ENCODE data around the gene HM13. TPM values are rescaled to one million over a fixed set of nuclear protein-coding genes. Genes with fewer than 3 reads are reported as not detected.

The HM13 gene
- total and polyA plus RNA-seq, 2 of the 4 experiments (the other 2 are of a cell fraction) = 53.2 to 203 TPM

DNA sequence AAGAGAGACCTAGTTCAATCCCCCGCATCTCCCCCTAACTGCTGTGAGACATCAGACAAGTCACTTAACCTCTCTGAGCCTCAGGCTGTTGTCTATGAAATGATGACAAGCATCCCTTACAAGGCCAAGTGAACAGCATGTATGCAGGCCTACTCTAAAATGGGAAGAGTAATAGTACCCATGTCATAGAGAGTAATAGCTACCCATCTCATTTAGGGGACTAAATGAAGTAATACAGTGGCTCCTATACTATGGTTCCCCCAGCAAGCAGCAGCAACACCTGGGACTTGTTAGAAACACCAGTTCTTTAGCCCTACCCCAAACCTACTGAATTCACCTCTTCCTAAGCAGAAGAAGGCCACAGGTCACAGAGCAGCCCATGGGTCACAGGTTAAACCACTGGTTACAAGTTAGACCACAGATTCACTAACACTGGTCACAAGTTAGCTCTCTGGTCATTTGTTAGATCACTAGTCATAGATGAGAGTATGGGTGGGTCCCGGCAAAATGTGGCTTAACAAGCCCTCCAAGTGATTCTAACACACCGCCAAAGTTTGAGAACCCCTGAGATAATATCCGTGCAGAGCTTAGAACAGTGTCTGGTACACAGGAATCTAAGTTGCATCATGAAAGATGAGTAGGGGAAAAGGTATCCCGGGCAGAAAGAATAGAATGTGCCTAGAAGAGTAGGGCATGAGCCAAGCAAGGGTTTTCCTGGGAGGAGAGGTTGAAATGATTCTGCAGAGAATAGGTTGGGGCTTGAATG, 40.7 kb upstream of the HM13 start (continued):
- TF ChIP-seq MXI1 (IDR thresholded peaks at IDR 0.05; ENCODE audit: borderline replicate concordance, low read depth, low read length) = no peak

- no peak overlapping the region for H4K91ac ChIP-seq (ENCODE audit: insufficient read depth, low read depth, low read length)
- no peak overlapping the region for H4K5ac ChIP-seq (ENCODE audit: low read depth, low read length)
- H4K20me1 ChIP-seq (ENCODE audit: insufficient read depth, low read length) = no peaks in the 10 kb centered on the region
- ChIA-PET POLR2A (ENCODE audit: unreplicated experiment) (no interaction called here), CTCF (no interaction called here)
- TF ChIP-seq RFX5 (IDR thresholded peaks at IDR 0.05; ENCODE audit: low read depth, low read length) (no peak), FOS (IDR thresholded peaks at IDR 0.05; ENCODE audit: low read depth, low read length) (no peak), CTCF (conservative IDR thresholded peaks at IDR 0.05; ENCODE audit: low read depth, low read length) (no peak), MAFK (IDR thresholded peaks at IDR 0.05; ENCODE audit: low read depth, low read length) (no peak), CHD1 (IDR thresholded peaks at IDR 0.05; ENCODE audit: low read depth, low read length) (no peak), SMC3 (IDR thresholded peaks at IDR 0.05; ENCODE audit: low read depth, low read length) (no peak), POLR2A (IDR thresholded peaks at IDR 0.05; ENCODE audit: low read depth, low read length) (no peak), RAD21 (IDR thresholded peaks at IDR 0.05; ENCODE audit: low read length) (no peak), NFE2L2 (IDR thresholded peaks at IDR 0.05; ENCODE audit: low read depth, low read length) (no peak)
- TF ChIP-seq, protein P1, sequence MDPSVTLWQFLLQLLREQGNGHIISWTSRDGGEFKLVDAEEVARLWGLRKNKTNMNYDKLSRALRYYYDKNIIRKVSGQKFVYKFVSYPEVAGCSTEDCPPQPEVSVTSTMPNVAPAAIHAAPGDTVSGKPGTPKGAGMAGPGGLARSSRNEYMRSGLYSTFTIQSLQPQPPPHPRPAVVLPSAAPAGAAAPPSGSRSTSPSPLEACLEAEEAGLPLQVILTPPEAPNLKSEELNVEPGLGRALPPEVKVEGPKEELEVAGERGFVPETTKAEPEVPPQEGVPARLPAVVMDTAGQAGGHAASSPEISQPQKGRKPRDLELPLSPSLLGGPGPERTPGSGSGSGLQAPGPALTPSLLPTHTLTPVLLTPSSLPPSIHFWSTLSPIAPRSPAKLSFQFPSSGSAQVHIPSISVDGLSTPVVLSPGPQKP (IDR thresholded peaks at IDR 0.05; ENCODE audit: borderline replicate concordance, low read depth, low read length) = no peak
- H2BK120ac ChIP-seq (ENCODE audit: low read depth, low read length) = no peak overlapping the region
- H3K9ac ChIP-seq (ENCODE audit: low read depth, low read length) = no peak overlapping the region
- H2AFZ ChIP-seq (replicated peaks; ENCODE audit: low read length, poor library complexity) = no peak overlapping the region
- H2BK5ac ChIP-seq (ENCODE audit: low read depth, low read length, poor library complexity, severe bottlenecking) = no peak overlapping the region
- no peak overlapping the region for H3K14ac ChIP-seq (replicated peaks; ENCODE audit: low read depth, low read length)
- H3K4ac ChIP-seq (ENCODE audit: low read depth, low read length) = no peak overlapping the region
- no peaks in the 10 kb centered on the region for H3K36me3 ChIP-seq (ENCODE audit: control insufficient read depth, insufficient read depth, low read length)
- H3K23ac ChIP-seq (ENCODE audit: low read depth, low read length) = no peak overlapping the region
- intact Hi-C loops (cut with micrococcal nuclease) = no loop called here
- H3K4me2 ChIP-seq (ENCODE audit: low read depth, low read length) = no peak overlapping the region
- no peak overlapping the region for H2AK5ac ChIP-seq (ENCODE audit: low read depth, low read length)
- no peak overlapping the region for H4K8ac ChIP-seq (ENCODE audit: low read depth in 2 of 2, low read length in 2 of 2)
- WGBS, 2 experiments (ENCODE audit: extremely low coverage in 2 of 2, insufficient read length in 1 of 2) = no CpG with 5 or more reads among the region's 2 CpGs
- H2AK9ac ChIP-seq (replicated peaks; ENCODE audit: low read depth, low read length, poor library complexity) = no peak overlapping the region
- ATAC-seq (ENCODE audit: low read depth) (no peak), DNase-seq (no peak)
- in situ Hi-C loops (cut with MboI; ENCODE audit: low sequenced_read_pairs) = no loop called here
- no TSS peak for BruUV-seq (replicated peaks)
- H3K9me3 ChIP-seq (ENCODE audit: control insufficient read depth, insufficient read depth, low read length) = no peaks in the 10 kb centered on the region
- H3K9me1 ChIP-seq (ENCODE audit: insufficient read depth, low read length) = no peaks in the 10 kb centered on the region
- H3K79me1 ChIP-seq (ENCODE audit: low read depth in 1 of 2, low read length in 2 of 2) = no peaks in the 10 kb centered on the region
- dilution Hi-C loops (cut with HindIII; ENCODE audit: low sequenced_read_pairs, unreplicated experiment) = no loop called here
- no peaks in the 10 kb centered on the region for H3K4me1 ChIP-seq (ENCODE audit: control insufficient read depth, insufficient read depth, low read length)
- H3K56ac ChIP-seq (ENCODE audit: extremely low read depth, insufficient read depth, low read length) = no peak overlapping the region
- H3K4me3 ChIP-seq (ENCODE audit: insufficient read depth, low read depth, low read length) = no peak overlapping the region
- H3K18ac ChIP-seq (ENCODE audit: low read depth, low read length) = no peak overlapping the region
- no peak overlapping the region for H3K27ac ChIP-seq (ENCODE audit: insufficient read depth, low read length)
- no peak overlapping the region for H2BK20ac ChIP-seq (ENCODE audit: low read depth, low read length)
- H3K27me3 ChIP-seq (ENCODE audit: control insufficient read depth, insufficient read depth, low read length) = peaks cover 32% of the 10 kb centered on the region
- H2BK15ac ChIP-seq (ENCODE audit: low read depth, low read length) = no peak overlapping the region
These were observed 40.2 kb upstream of the HM13 start for GRCh38 chr20:31474097-31474436.

Data from IMR-90 (cell line).